Ovary (tissue), 9 donors: Measurements from ENCODE around the gene DNAJC18. TPM values are rescaled to one million over a fixed set of nuclear protein-coding genes. Genes with fewer than 3 reads are reported as not detected.

Source experiments
- DNase-seq, 5 donors: peaks; one replicate each; pipeline ENCODE4 v3.0.0-alpha.2; 2019 to 2020
- H3K27ac ChIP-seq, 2 donors: fragments of 200-600 bp; one replicate each; pipeline versions ENCODE4 v1.5.1 to v1.8.0; 2019 to 2022
- H3K27me3 ChIP-seq: fragments of 200-600 bp; one replicate; pipeline ENCODE4 v1.8.0; 2022
- H3K36me3 ChIP-seq: fragments of 200-600 bp; sonication (generic); one replicate; pipeline ENCODE4 v1.5.1; 2019
- H3K4me1 ChIP-seq: one replicate; pipeline ENCODE4 v1.8.1; 2013; ENCODE audit warnings: mild to moderate bottlenecking, moderate library complexity; ENCODE audit not compliant: insufficient read depth
- H3K4me3 ChIP-seq: fragments of 200-600 bp; sonication (generic); one replicate; pipeline ENCODE4 v1.5.1; 2017
- H3K9me3 ChIP-seq, 2 donors: fragments of 200-600 bp in 1 of 2; sonication (generic) in 1 of 2; one replicate each; pipeline versions ENCODE4 v1.5.1 to v1.8.1; 2013 to 2019; ENCODE audit warnings: mild to moderate bottlenecking in 1 of 2, moderate library complexity in 1 of 2
- CTCF ChIP-seq, 3 donors: fragments of 450-650 bp in 2 of 3; fragments of 200-600 bp in 1 of 3; IDR thresholded peaks; one replicate each; pipeline versions ENCODE4 v1.5.1 to v1.8.0; 2016 to 2022; ENCODE audit warnings: antibody characterized with exemption in 3 of 3, mild to moderate bottlenecking in 1 of 3
- EP300 ChIP-seq: sonication (generic); formaldehyde crosslinking; IDR thresholded peaks from one replicate; pipeline ENCODE4 v1.6.1; 2017; ENCODE audit warnings: antibody characterized with exemption
- POLR2A ChIP-seq: fragments of 450-650 bp; IDR thresholded peaks from one replicate; pipeline ENCODE4 v1.6.1; 2017; ENCODE audit warnings: antibody characterized with exemption, mild to moderate bottlenecking, moderate library complexity
- WGBS, 3 donors: extraction: QIAGEN DNeasy Blood & Tissue Kit in 1 of 3; methylation state at CpG; one replicate each; pipeline versions ENCODE4 v1.1.5 to v1.1.7; 2013 to 2017; 5-methylcytosine and 5-hydroxymethylcytosine counted together
- intact Hi-C, 4 donors: fragments of 100-400 bp; cut with DNase I; formaldehyde crosslinking; loops; one replicate each; pipeline versions ENCODE4 v1.11.0 to v1.15.1; 2022 to 2023
- polyA plus RNA-seq, 2 donors: library from polyadenylated mRNA; stranded (reverse); fragments of 200-250 nt in 1 of 2; fragments of 350-450 nt in 1 of 2; fragmentation: Illumina TruSeq in 1 of 2; extraction: RNeasy Lipid Tissue Mini Kit (QIAGEN cat#74804) in 1 of 2; gene quantifications; one replicate each; pipeline ENCODE4 v1.2.3, GENCODE V29; 2013 to 2014
- total RNA-seq, 7 donors: library from RNA; depleted of rRNA in 2 of 7; stranded (reverse); fragments of >200 nt in 2 of 7; fragmentation: NEBNext Ultra II Directional in 3 of 7; extraction: Animal tissue kit (Norgen Biotek cat#: 25700) in 3 of 7; gene quantifications; one replicate each; pipeline versions ENCODE4 v1.1.0 to v1.2.4, GENCODE V29; 2016 to 2023
- donor health status: DM: no; HTN: no; CAD: no; lungs with moderate emphysema.
- donor health status: DM: no; HTN: no; CAD: no.
- donor health status: Bipolar disorder and iron deficiency.
- donor health status: DM: yes; HTN: yes; CAD: no.
- donor health status: DM: no; HTN: no; CAD: no.
- donor health status: DM: yes; HTN: yes; CAD: no.

Gene DNAJC18
- total and polyA plus RNA-seq, 9 donors: 5.2 to 35.6 (median 22.4) TPM

GRCh38 chr5:139438707-139439012 lies 665 bp downstream of the DNAJC18 start:
- DNase-seq: no peak
- no peaks in the 10 kb centered on the region for H3K9me3 ChIP-seq
- 11 to 16% (median 15%) methylated on average over 8 of the region's 8 CpGs for WGBS, 3 donors
- intact Hi-C loops: loop anchor here in 1 of 4 donors (5.0 kb wide), 1 partner anchor 79 kb away; no protein-coding TSS in a partner anchor
- peak overlapping the region; percentile 83 for H3K4me3 ChIP-seq
- TF ChIP-seq EP300 (no peak), CTCF (IDR thresholded peaks at IDR 0.05) (no peak), POLR2A (no peak)
- H3K36me3 ChIP-seq: no peaks in the 10 kb centered on the region
- H3K4me1 ChIP-seq: peaks cover 2% of the 10 kb centered on the region
- no peaks in the 10 kb centered on the region for H3K27me3 ChIP-seq
- H3K27ac ChIP-seq: peak overlapping the region; percentile 81 to 92

GRCh38 chr5:139435676-139436075 lies 3.6 kb downstream of the DNAJC18 start:
- H3K4me1 ChIP-seq: peaks cover 2% of the 10 kb centered on the region
- no peak overlapping the region for H3K4me3 ChIP-seq
- no peaks in the 10 kb centered on the region for H3K9me3 ChIP-seq
- no peaks in the 10 kb centered on the region for H3K36me3 ChIP-seq
- 95 to 97% (median 96%) methylated on average over 3 of the region's 3 CpGs for WGBS, 3 donors
- H3K27ac ChIP-seq: no peak overlapping the region
- intact Hi-C loops: loop anchor here in 1 of 4 donors (5.0 kb wide), 1 partner anchor 82 kb away; no protein-coding TSS in a partner anchor
- DNase-seq: no peak
- H3K27me3 ChIP-seq: no peaks in the 10 kb centered on the region
- TF ChIP-seq POLR2A (no peak), EP300 (no peak), CTCF (IDR thresholded peaks at IDR 0.05) (no peak)

- intact Hi-C loops: no loop called here
- Histone ChIP-seq H3K27ac (no peak overlapping the region), H3K4me3 (no peak overlapping the region), H3K27me3 (no peaks in the 10 kb centered on the region), H3K9me3 (no peaks in the 10 kb centered on the region), H3K4me1 (no peaks in the 10 kb centered on the region), H3K36me3 (no peaks in the 10 kb centered on the region)
- TF ChIP-seq CTCF (IDR thresholded peaks at IDR 0.05) (no peak), EP300 (no peak), POLR2A (no peak)
- 69 to 83% (median 74%) methylated on average over 1 of the region's 1 CpG for WGBS, 3 donors
- DNase-seq: no peak
These were observed 7.6 kb downstream of the DNAJC18 start for GRCh38 chr5:139431706-139432105.

GRCh38 chr5:139430015-139430414 lies 9.3 kb downstream of the DNAJC18 start:
- intact Hi-C loops: no loop called here
- no peak overlapping the region for H3K4me3 ChIP-seq
- TF ChIP-seq CTCF (IDR thresholded peaks at IDR 0.05) (no peak), POLR2A (no peak), EP300 (no peak)
- DNase-seq: no peak
- no peaks in the 10 kb centered on the region for H3K27me3 ChIP-seq
- WGBS, 3 donors: 82 to 85% (median 83%) methylated on average over 2 of the region's 2 CpGs
- no peak overlapping the region for H3K27ac ChIP-seq
- H3K9me3 ChIP-seq: no peaks in the 10 kb centered on the region
- H3K36me3 ChIP-seq: no peaks in the 10 kb centered on the region
- H3K4me1 ChIP-seq: no peaks in the 10 kb centered on the region
